NCI-H1092 treated with DMSO at 0.1 percent for 48 hours (cell line): ENCODE measurements around the gene SERINC2.
"Not testable (repeated sequence)": the region's sequence is repeated elsewhere in the genome, so short reads cannot be mapped to it uniquely, and the experiment has no call there.

ENCODE experiments used
- DNase-seq: peaks from one replicate; lab custom pipeline; 2025; lab: John Stamatoyannopoulos, UW

SERINC2 gene

DNA sequence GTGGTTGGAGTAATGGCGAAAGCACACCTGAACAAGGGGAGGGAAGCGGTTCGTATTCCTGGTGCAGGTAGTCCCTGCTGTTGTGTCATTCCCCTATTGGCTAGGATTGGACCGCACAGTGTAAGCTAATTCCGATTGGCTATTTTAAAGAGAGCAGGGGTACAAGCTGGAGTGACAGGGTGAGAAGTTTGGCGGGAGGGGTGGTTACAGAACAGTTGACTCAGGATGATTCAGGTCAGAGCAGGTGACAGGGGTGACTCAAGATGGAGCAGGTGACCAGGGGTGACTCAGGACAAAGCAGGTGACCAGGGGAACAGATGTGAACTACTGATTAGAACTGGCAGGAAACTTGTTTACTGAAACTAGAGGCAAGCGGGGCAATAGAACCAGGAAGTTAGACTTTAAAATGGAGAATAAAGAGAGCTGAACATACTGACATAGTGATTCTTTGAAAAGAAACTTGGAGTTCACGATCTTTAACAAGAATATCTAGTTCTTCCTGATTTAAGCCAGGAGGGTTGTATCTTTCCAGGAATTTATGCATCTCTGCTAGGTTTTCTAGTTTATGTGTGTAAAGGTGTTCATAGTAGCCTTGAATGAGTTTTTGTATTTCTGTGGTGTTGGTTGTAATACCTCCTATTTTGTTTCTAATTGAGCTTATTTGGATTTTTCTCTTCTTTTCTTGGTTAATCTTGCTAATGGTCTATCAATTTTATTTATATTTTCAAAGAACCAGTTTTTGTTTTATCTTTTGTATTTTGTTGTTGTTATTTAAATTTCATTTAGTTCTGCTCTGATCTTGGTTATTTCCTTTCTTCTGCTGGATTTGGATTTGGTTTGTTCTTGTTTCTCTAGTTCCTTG is 58.7 kb downstream of the SERINC2 start:
- DNase-seq, result not testable (repeated sequence)

DNA sequence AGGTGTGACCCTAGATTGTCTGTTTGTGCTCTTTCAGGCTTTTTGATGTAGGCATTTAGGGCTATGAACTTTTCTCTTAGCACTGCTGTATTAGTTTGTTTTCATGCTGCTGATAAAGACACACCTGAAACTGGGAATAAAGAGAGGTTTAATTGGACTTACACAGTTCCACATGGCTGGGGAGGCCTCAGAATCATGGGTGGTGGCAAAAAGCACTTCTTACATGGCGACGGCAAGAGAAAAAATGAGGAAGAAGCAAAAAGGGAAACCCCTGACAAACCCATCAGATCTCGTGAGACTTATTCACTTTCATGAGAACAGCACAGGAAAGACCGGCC is 59.3 kb downstream of the SERINC2 start:
- not testable (repeated sequence) for DNase-seq

DNA sequence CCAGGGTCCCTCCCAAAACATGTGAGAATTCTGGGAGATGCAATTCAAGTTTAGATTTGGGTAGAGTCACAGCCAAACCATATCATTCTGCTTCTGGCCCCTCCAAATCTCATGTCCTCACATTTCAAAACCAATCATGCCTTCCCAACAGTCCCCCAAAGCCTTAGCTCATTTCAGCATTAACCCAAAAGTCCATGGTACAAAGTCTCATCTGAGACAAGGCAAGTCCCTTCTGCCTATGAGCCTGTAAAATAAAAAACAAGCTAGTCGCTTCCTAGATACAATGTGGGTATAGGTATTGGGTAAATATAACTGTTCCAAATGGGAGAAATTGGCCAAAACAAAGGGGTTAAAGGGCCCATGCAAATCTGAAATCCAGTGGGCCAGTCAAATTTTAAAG is 59.7 kb downstream of the SERINC2 start:
- DNase-seq, result not testable (repeated sequence)

DNA sequence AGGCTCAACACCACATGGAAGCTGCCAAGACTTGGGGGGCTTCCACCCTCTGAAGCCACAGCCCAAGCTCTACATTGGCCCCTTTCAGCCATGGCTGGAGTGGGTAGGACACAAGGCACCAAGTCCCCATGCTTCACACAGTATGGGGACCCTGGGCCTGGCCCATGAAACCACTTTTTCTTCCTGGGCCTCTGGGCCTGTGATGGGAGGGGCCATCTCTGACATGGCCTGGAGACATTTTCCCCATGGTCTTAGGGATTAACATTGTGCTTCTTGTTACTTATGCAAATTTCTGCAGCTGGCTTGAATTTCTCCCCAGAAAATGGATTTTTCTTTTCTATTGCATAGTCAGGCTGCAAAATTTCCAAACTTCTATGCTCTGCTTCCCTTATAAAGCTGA is 60.5 kb downstream of the SERINC2 start:
- not testable (repeated sequence) for DNase-seq

DNA sequence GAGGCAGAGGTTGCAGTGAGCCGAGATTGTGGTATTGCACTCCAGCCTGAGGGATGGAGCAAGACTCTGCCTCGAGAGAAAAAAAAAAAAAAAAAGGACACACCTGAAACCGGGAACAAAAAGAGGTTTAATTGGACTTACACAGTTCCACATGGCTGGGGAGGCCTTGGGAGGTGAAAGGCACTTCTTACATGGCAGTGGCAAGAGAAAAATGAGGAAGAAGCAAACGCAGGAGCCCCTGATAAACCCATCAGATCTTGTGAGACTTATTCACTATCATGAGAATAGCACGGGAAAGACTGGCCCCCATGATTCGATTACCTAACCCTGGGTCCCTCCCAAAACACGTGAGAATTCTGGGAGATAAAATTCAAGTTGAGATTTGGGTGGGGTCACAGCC is 61.6 kb downstream of the SERINC2 start:
- DNase-seq, result not testable (repeated sequence)

DNA sequence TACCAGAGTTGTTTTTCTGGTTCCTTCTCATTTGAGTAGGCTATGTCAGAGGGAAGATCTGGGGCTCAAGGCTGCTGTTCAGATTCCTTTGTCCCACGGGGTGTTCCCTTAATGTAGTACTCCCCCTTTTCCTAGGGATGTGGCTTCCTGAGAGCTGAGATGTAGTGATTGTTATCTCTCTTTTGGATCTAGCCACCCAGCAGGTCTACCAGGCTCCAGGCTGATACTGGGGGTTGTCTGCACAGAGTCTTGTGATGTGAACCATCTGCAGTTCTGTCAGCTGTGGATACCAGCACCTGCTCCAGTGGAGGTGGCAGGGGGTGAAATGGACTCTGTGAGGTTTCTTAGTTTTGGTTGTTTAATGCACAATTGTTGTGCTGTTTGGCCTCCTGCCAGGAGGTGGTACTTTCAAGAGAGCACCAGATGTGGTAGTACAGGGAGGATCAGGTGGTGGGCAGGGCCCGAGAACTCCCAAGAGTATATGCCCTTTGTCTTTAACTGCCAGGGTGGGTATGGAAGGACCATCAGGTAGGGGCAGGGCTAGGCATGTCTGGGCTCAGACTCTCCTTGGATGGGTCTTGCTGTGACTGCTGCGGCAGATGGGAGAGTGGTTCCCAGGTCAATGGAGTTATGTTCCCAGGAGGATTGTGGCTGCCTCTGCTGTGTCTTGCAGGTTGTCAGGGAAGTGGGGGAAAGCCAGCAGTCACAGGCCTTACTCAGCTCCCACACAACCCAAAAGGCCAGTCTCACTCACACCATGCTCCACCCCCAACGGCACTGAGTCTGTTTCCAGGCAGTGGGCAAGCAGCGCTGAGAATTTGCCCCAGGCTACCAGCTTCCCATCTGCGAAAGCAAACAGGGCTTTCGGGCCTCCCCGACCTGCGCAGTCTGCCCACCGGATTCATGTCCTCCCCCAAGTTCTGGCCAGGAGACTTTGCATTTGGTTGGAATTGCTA is 64.2 kb downstream of the SERINC2 start:
- DNase-seq, result peak; percentile 24

DNA sequence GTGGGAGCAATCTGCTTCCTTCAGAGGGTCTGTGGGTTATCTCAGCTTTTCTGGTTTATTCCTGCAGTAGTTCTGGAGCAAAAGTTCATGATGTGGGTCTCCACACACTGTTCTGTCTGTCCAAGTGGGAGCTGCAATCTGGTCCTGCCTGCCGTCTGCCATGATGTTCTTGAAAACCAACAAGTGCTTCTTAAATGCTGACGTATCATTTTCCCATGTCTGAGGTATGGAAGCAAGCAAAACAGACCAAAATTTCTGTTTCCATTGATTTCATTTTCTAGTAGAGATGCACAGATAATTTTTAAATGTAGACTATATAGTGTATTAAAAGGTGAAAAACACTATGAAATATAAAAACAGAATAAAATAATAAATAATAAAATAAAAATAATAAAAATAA is 65.2 kb downstream of the SERINC2 start:
- DNase-seq, result no peak

DNA sequence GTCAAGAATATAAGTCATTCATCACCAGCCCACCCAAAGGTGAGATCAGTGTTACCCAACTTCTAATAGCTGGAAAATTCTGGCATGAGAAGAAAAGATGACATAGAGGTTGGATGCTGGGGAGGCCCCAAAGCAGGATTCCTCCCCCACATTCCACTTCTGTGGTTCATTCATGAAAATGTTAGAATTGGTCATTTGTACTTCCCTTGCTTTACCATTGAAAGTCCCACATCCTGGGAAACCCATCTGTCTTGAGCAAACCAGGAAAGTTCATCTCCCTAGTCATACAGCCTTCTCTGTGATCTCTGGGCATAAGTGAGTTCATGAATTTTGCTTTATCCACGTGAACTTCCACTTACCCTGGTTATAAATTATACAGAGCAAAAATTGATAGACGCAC is 66.8 kb downstream of the SERINC2 start:
- no peak for DNase-seq

DNA sequence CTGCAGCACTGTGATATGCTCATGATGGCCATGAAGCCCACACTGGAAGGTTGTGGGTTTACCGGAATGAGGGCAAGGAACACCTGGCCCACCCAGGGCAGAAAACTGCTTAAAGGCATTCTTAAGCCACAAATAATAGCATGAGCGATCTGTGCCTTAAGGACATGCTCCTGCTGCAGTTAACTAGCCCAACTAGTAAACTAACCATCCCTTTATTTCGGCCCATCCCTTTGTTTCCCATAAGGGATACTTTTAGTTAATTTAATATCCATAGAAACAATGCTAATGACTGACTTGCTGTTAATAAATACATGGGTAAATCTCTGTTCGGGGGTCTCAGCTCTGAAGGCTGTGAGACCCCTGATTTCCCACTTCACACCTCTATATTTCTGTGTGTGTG is 67.4 kb downstream of the SERINC2 start:
- DNase-seq, result not testable (repeated sequence)

DNA sequence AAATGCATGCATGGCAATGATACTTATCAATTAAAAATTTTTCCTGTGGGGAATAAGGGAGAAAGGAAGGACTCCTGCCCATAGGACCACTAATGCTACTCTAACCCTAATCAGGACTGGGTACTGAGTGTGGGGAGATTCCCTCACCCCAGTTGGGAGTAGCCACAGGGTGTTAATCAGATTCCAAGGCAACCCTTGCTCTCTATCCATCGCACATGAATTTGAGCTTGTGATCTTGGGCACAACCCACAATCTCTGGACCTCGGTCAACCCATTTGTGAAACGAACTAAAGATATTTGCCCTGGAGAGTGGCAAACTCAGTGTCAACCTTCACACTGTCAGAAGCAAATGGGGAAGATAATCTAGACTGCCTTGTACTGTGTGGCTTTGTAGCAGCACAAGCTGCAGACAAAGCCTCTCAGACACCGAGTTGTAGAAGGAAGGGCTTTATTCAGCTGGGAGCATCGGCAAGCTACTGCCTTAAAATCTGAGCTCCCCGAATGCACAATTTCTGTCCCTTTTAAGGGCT is 69.5 kb downstream of the SERINC2 start:
- no peak for DNase-seq

DNA sequence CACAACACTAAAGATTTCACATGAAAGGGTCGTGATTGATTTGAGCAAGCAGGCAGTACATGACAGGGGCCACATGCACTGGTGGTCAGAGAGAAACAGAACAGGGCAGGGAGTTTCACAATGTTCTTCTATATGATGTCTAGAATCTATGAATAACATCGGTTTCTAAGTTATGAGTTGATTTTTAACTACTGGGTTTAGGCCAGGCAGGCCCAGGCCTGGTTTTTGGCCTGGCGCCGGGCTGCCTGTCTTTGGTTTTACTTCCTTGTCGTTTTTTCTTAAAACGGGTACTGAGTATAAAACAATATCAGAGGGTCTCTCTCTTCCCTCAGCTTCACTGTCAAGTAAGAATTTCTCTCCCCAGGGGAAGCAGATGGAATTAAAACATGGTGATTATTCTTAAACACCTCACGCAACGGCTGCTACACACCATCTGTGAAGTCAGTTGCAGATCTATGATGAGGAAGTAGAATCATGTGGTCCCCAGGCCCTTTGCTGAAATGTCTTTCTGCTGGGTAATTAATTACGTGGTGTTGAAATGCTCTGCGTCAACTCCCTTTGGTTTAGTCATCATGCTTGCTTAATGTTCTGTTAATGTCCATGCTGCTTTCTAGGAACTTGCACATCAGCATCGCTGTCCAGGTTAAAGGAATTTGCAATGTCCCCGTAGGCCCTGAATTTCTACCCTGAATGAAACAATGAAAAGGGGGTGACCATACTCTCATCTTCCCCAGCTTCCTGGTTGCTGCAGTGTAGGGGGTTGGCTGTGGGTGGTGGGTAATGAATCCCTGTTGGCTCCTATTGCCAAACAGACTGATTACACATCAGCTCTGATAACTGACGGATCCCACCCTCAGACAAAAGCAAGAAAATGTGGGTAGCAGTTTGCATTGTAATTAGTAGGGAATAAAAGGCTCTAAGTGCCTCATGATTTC is 70.3 kb downstream of the SERINC2 start:
- no peak for DNase-seq
